HepG2 (cell line): ENCODE data around the gene METTL1. TPM values are rescaled to one million over a fixed set of nuclear protein-coding genes. Genes with fewer than 3 reads are reported as not detected.

Source experiments
- ARNT ChIP-seq: fragments of 450-650 bp; IDR thresholded peaks from 2 replicates; pipeline ENCODE4 v1.6.1; 2017
- BHLHE40 ChIP-seq: IDR thresholded peaks from 2 replicates; pipeline ENCODE4 v1.6.1; 2011; ENCODE audit warnings: low read length, improper control_type of control experiment
- CAMTA2 ChIP-seq: sonication (generic); formaldehyde crosslinking; IDR thresholded peaks from 2 replicates; pipeline ENCODE4 v1.4.0; 2020; ENCODE audit warnings: mild to moderate bottlenecking, missing genetic modification reagents, borderline replicate concordance
- FOXJ3 ChIP-seq: sonication (generic); formaldehyde crosslinking; IDR thresholded peaks from 2 replicates; pipeline ENCODE4 v1.4.0; 2020; ENCODE audit warnings: missing genetic modification reagents, mild to moderate bottlenecking, borderline replicate concordance
- FOXK2 ChIP-seq: fragments of 450-650 bp; IDR thresholded peaks from 2 replicates; pipeline ENCODE4 v1.6.1; 2016
- GLI4 ChIP-seq: sonication (generic); formaldehyde crosslinking; IDR thresholded peaks from 2 replicates; pipeline ENCODE4 v1.5.1; 2020; ENCODE audit warnings: missing genetic modification reagents, mild to moderate bottlenecking, moderate library complexity, borderline replicate concordance
- HNF1A ChIP-seq, 2 experiments: sonication (generic) in 1 of 2; formaldehyde crosslinking in 1 of 2; IDR thresholded peaks; 2 replicates each; pipeline versions ENCODE4 v1.4.0 to v1.6.1; 2016 to 2020; ENCODE audit warnings: borderline replicate concordance in 1 of 2, low read depth in 1 of 2, mild to moderate bottlenecking in 1 of 2, missing genetic modification reagents in 1 of 2
- HNF4A ChIP-seq: sonication (generic); formaldehyde crosslinking; IDR thresholded peaks from 2 replicates; pipeline ENCODE4 v1.4.0; 2020; ENCODE audit warnings: missing genetic modification reagents
- JDP2 ChIP-seq: sonication (generic); formaldehyde crosslinking; IDR thresholded peaks from 2 replicates; pipeline ENCODE4 v1.8.1; 2022; ENCODE audit warnings: missing genetic modification reagents, borderline replicate concordance
- JUND ChIP-seq: sonication (generic); formaldehyde crosslinking; IDR thresholded peaks from 2 replicates; pipeline ENCODE4 v1.8.0; 2022; ENCODE audit warnings: mild to moderate bottlenecking, missing genetic modification reagents
- KDM3A ChIP-seq: IDR thresholded peaks from 2 replicates; pipeline ENCODE4 v1.6.1; 2018; ENCODE audit warnings: low read depth, missing compliant biosample characterization
- TSC22D2 ChIP-seq: sonication (generic); formaldehyde crosslinking; IDR thresholded peaks from 2 replicates; pipeline ENCODE4 v1.5.1; 2020; ENCODE audit warnings: missing genetic modification reagents, mild to moderate bottlenecking, borderline replicate concordance
- ZBTB10 ChIP-seq: sonication (generic); formaldehyde crosslinking; IDR thresholded peaks from 2 replicates; pipeline ENCODE4 v1.4.0; 2020; ENCODE audit warnings: missing genetic modification reagents, borderline replicate concordance
- ZFY ChIP-seq: sonication (generic); formaldehyde crosslinking; IDR thresholded peaks from 2 replicates; pipeline ENCODE4 v1.4.0; 2020; ENCODE audit warnings: missing genetic modification reagents
- ZNF143 ChIP-seq: sonication (generic); formaldehyde crosslinking; IDR thresholded peaks from 2 replicates; pipeline ENCODE4 v1.4.0; 2020; ENCODE audit warnings: missing genetic modification reagents
- ZNF280D ChIP-seq: sonication (generic); formaldehyde crosslinking; IDR thresholded peaks from 2 replicates; pipeline ENCODE4 v1.5.1; 2020; ENCODE audit warnings: mild to moderate bottlenecking, missing genetic modification reagents
- ZNF446 ChIP-seq: sonication (generic); formaldehyde crosslinking; IDR thresholded peaks from 2 replicates; pipeline ENCODE4 v1.5.0; 2020; ENCODE audit warnings: mild to moderate bottlenecking, missing genetic modification reagents
- ZNF781 ChIP-seq: sonication (generic); formaldehyde crosslinking; IDR thresholded peaks from 2 replicates; pipeline ENCODE4 v1.5.1; 2020; ENCODE audit warnings: borderline replicate concordance, mild to moderate bottlenecking, missing genetic modification reagents; ENCODE audit errors: not compliant biosample characterization
- ZNF841 ChIP-seq: sonication (generic); formaldehyde crosslinking; IDR thresholded peaks from 2 replicates; pipeline ENCODE4 v1.8.1; 2023; ENCODE audit warnings: missing genetic modification reagents, borderline replicate concordance
- polyA plus RNA-seq, 8 experiments: library from polyadenylated mRNA; depleted of rRNA in 3 of 8; stranded (reverse) in 7 of 8; unstranded in 1 of 8; fragments of >200 nt; fragmentation: Illumina TruSeq in 4 of 8; extraction: Trizol in 4 of 8; gene quantifications; 2 replicates each; pipeline versions ENCODE4 v1.2.1 to v1.2.3, GENCODE V29; 2011 to 2016; ENCODE audit warnings: low read depth in 4 of 8, missing spikeins in 1 of 8, mixed read lengths in 1 of 8; ENCODE audit not compliant: insufficient read depth in 1 of 8
- total RNA-seq, 5 experiments: library from RNA; depleted of rRNA; stranded (reverse); fragments of >200 nt; fragmentation: Illumina TruSeq; extraction: Trizol; gene quantifications; 2 replicates each; pipeline ENCODE4 v1.2.3, GENCODE V29; 2016; ENCODE audit warnings: low read depth in 1 of 5

Gene METTL1
- total and polyA plus RNA-seq, 2 of the 13 experiments (the other 11 are each of a cell fraction or from before 2014, with no cell fraction given), result 34.7 to 36.9 TPM

GRCh38 chr12:57751788-57752667 is 19.9 kb downstream of the METTL1 start, which contains the start of gene CDK4 (continued):
- peak; percentile 80 for TF ChIP-seq TSC22D2
- TF ChIP-seq ZBTB10 (CRISPR knock-in tag), result no peak
- no peak for TF ChIP-seq ZNF841
- TF ChIP-seq HNF4A, result no peak
- TF ChIP-seq KDM3A (CRISPR knock-in tag), result peak; percentile 93
- peak; percentile 97 for TF ChIP-seq ZFY
- no peak for TF ChIP-seq GLI4 (CRISPR knock-in tag)
- peak; percentile 83 for TF ChIP-seq ZNF781 (CRISPR knock-in tag)
- TF ChIP-seq JUND (CRISPR knock-in tag), result peak; percentile 45; the same call in 1 of the 2 replicates
- TF ChIP-seq JDP2, result peak; percentile 30; the same call in 1 of the 2 replicates
- TF ChIP-seq ARNT, result no peak
- TF ChIP-seq ZNF143, result 0 out of 2 replicates have a peak, but pooled peaks have one; percentile 30
- TF ChIP-seq ZNF446 (CRISPR knock-in tag), result 0 out of 2 replicates have a peak, but pooled peaks have one; percentile 78
- TF ChIP-seq HNF1A (IDR thresholded peaks at IDR 0.05; ENCODE audit: low read depth), result no peak
- TF ChIP-seq HNF1A (CRISPR knock-in tag; IDR thresholded peaks at IDR 0.05; ENCODE audit: borderline replicate concordance), result peak; percentile 83; the same call in 1 of the 2 replicates
- TF ChIP-seq FOXK2, result peak; percentile 85
- peak; percentile 100 for TF ChIP-seq BHLHE40
- peak; percentile 40; the same call in 1 of the 2 replicates for TF ChIP-seq ZNF280D
- no peak for TF ChIP-seq CAMTA2
- TF ChIP-seq FOXJ3 (CRISPR knock-in tag), result no peak
